Stimulated activated CD8-positive, alpha-beta memory T cell treated with anti-CD3 and anti-CD28 coated beads, Interleukin-15, amount 100 ng/mL, for 24 hours (primary cell): ENCODE data around the gene UPF2.

Experiments
- DNase-seq: peaks from one replicate; pipeline ENCODE4 v3.0.0-alpha.2; 2020; ENCODE audit warnings: low read depth

Gene UPF2

DNA sequence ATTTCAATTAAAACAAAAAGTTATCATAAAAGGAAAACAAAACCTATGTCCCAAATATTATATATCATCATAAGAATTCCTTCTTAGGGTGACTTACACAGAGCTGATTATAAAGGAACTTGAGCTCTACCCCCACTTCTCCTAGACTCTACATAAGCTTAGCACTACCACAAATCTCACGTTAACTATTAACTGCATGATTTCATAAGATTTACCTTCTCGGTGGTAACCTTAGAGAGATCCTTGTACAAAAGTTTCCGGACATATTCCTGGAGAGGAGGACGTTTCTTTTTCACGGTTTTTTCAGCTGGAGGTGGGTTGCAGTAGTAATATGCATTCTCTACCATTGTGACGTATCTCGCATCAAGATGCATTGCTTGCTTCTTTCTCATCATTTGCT, 83.7 kb downstream of the UPF2 start:
- DNase-seq: no peak

DNA sequence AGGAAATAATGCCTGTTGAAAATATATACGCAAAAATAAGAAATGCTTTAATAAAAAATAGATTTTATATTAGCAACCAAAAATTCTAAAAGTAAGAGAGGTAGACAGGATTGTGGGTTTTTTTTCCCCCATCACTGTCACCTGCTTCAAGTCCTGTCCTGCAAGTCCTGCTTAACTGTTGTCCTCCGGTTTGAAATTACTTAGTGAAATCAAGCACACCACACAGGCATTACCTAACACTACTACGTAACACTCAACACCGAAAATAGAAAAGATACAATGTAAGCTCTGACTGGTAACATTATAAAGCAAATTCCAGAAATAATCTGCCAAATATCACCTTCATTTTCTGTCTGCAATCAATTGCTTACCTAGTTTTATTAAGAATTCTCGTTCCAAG, 90.9 kb downstream of the UPF2 start:
- DNase-seq: no peak

DNA sequence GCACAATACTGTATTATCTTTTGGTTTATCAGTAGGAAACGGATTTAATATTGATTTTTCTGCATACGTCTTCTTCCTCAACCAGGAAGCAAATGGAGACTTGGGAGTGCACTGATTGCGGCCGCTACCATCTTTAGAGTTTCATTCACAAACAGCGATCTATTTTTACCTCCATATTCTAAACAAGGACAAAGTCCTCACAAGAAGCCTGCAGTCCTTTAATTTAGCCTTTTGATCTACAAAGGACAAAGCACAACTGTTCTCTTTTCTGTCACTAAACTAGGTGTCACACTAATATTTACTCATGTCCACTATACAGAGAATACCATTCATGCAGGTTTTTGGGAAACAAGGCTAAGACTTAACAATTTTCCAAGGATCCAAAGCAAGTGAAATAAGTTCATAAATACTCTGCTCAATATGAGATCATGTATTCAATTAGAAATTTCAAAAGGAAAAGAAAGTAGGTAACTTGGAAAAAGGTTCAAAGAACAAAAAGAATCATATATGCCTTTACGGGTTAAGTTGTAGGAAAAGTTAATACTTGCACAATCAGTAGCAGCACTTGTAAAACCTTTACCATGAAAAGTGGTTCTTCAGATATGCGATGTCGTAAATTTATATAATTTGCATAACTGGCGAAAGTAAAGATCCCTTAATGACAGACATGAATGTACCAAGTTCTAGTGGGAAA, 92.1 kb downstream of the UPF2 start:
- no peak for DNase-seq

DNA sequence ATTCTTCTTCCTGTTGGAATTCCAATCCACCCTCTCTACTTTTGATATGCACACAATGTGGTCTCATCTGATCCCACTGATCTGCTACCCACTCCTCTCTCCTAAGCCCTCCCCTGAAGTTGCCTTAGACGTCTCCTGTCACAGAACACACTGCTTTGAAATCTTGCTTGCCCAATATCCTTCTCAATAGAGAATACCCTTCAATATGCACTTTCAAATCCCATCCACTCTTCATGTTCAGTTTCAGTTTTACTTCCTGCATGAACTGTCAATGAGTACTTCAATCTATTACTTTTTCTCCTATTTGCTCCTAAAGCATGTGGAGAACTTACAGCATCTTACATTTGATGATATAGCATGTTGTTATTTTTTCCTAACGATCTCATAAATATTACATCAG, 93.5 kb downstream of the UPF2 start:
- DNase-seq: no peak

DNA sequence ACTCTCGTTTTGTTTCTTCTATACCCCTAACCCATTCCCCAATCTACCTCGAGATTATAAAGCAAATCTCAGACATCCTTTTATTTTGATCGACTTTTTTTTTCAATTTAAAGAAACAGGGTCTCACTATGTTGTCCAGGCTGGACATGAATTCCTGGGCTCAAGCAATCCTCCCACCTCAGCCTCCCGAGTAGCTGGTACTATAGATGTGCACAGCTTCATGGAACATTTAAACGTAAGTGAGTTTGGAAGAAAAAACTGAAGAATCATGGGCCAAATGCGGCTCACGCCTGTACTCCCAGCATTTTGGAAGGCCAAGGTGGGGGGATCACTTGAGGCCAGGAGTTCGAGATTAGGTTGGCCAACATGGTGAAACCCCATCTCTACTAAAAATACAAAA, 96.0 kb downstream of the UPF2 start:
- no peak for DNase-seq

DNA sequence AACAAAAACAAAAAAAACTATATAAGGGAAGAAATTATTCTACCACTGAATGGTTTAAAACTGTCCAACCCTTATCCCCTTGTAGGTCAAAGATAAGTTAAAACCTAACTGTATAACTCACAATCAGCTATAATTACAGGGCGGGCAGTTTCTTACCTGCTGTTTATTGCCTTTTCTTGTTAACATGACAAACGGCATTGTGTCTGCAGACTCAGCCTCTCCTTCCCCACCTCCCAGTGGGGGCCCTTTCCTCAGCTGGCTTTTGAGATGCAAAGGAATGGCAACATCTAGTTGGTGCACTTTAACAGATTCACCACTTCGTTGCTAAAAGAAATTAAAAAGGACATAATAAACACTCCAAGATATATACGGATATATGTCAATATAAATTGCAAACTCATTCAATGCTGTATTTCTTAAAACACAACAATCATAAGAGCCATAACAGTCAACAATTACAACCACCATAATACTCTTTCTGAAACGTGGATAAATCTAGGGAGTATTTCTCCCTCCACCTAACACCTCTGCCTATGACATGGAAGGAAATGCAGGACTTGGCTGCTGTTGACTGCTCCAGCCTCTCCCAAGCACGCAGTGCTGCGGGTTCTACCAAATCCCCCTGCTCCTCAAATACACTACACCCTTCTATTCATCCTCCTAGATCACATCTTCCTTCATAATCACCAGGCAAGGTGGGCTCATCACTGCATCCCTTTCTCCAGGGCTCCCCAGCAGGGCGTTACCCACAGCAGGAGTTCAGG, 106.0 kb downstream of the UPF2 start:
- DNase-seq: no peak

DNA sequence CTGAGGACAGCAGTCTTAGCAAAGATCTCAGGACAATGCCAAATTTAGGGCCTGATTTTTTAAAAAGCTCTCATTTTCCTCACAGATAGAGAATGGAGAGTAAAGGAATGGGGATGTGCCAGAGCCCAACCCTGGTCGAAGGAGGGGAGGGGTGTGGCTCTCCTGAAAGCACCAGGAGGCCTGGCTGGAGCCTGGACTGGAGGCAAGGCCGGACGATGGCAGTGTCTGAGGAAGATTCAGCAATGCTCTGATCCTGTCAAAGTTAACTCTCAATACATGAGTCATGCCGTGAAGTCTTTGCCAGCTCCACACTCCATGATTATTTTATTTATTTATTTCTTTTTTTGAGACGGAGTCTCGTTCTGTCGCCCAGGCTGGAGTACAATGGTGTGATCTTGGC, 108.3 kb downstream of the UPF2 start:
- no peak for DNase-seq

DNA sequence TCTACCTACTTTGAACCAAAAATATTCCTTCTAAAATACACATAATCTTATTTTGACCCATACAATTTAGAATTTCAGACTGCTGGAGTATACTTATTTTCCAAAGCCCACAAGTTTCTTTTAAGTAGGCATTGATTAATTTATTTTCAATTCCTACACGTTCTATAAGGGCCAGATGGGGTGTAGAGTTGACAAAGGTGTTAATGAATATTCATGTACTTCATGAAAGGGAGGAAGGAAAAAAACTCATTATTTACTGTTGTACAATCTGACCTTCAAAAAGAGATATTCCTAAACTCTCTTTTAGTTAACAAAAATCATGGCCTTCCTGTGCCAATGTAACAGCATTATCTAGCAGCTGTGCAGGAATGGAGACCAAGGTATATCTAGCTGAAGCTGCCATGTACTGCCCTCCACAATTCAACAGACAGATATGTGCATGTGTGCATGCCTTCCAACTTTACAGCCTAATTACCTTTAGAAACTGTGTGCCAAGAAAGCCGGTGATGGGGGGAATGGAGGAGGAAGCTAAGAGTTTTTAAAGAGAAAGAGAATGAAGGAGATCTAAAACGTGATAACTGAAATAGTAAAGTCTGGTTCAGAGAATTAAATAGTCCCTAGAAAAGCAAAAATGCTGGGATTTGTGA, 108.9 kb downstream of the UPF2 start:
- no peak for DNase-seq

DNA sequence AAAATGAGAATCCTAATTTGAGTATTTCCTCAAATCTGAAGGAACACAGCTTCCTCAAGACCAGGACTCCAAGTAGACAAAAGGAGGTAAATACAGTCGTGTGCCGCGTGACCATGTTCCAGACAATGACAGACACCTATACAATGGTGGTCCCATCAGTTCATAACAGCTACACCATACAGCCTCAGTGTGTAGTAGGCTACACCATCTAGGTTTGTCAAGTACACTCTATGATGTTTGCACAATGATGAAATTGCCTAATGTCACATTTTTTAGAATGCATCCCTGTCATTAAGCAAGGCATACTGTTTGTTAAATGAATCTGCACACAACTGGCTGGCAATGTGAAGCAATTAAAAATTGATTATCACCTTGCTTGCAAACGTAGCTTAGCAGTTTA, 111.6 kb downstream of the UPF2 start:
- DNase-seq: no peak

DNA sequence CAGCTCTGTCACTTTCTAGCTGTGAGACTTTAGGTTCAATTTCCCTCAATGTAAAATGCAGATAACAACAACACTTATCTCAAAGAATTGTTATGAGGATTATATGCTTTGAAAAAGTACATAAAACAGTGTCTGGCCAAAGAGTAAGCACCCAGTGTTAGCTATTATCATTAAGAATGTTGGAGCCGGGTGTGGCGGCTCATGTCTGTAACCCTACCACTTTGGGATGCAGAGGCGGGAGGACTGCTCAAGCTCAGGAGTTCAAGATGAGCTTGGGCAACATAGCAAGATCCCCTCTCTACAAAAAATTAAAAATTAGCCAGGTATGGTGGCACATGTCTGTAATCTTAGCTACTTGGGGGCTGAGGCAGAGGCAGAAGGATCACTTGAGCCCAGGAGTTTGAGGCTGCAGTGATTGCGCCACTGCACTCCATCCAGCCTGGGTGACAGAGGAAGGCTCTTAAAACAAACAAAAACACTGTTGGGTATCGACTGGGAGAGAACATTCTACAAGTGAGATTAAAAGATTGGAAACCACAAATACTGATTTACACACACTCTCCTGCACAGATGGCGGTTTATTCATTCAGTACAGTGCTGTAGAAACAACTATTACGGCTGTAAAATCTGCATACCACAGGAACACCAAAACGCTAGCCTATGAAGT, 112.2 kb downstream of the UPF2 start:
- no peak for DNase-seq

DNA sequence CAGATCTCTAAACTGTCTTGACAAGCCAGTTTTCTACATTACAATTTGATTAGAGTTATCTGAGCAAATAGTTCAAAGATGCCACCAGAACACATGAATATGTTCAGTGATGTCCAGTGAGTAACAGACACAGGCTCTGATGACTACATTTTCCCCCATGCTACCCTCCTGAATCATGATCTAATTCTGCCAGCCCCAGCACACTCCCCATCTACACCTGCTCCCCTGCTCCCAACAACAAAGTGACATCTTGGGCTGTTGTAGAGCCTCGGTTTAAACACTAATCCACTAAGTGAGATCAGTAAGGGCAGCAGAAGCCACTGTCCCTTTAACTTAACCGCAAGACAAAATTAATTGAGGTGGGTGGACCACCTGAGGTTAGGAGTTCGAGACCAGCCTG, 114.9 kb downstream of the UPF2 start:
- no peak for DNase-seq

DNA sequence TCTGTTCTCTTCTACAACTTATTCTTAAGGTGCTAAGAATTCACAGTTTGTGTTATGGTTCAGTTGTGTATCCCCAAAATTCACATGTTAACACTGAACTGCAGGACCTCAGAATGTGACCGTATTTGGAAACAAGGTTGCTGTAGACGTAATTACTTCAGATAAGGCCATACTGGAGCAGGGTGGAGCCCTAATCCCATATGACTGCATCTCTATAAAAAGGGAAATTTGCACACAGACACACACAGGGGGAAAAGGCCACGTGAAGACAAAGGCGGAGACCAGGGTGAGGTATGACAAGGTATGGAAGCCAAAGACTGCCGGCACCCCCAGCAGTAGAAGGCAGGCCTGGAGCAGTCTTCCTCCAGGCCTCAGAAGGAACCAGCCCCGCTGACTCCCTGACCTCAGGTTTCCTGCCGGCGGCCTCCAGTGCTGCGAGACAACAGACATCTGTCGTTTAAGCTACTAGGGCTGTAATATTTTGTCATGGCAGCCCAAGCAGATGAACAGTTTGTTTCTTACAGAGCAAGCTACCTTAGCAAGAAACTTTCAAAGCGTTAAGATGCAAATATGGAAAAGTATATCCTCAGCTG, 120.7 kb downstream of the UPF2 start:
- no peak for DNase-seq

DNA sequence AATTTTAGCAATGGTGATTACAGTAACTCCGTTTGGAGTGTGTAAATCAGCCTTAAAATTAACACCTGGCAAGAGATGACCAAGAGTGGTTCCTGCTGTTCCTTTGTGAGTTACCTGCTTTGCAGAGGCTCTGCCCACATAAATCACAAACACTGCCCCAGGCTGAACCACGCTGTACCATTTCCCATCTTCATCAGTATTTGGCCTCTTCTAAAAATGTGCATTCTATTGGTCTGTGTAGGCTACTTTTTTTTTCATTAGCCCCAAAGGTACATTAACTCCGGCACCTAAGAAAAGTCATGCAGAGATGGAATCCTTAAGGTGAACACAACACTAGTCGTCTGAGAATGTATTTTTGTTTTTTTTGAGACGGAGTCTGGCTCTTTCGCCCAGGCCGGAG, 123.3 kb downstream of the UPF2 start:
- no peak for DNase-seq

DNA sequence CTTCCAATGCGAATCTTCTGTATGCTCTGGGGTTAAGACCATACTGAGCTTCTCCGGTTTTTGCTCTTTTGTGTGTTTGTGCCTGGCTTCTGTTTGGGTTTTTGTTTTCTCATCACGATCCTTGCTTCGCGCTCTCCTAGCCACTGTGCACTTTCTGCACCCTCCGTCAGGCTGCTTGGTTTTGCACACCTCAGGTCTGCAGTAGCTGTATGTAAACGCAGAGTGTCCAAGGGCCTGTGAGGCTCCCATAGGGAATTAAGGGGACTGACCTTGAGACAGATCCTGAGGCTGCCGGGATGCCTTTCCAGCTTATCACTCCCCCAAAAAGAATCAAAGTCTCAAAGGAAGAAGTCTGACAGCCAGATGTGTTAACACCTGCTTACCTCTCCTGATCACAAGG, 124.2 kb downstream of the UPF2 start:
- no peak for DNase-seq

DNA sequence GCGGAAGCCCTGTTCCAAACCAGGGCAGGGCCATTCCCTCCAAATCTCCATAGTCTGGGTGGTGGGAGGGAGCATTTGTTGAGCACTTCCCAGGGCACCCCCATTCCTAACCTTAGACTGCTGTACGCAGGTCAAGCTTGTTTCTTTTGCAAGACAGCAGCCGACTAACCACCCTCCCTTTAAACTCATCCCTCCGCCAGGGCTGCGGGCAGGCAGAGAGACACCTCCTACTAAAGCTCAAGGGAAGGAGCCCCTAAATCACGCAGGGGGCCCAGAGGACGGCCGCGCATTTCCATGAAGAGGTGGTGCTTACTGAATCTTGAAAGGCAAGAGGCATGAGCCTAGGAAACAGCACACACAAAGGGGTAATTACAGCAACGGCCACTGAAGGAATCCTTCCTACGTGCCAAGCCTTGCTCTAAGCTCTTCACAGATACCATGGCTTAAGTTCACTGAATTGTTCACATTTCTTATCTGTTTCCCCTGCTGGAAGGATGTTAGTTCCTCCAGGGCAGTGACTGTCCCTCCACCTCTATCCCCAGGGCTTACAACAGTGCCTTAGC, 129.4 kb downstream of the UPF2 start:
- DNase-seq: no peak

DNA sequence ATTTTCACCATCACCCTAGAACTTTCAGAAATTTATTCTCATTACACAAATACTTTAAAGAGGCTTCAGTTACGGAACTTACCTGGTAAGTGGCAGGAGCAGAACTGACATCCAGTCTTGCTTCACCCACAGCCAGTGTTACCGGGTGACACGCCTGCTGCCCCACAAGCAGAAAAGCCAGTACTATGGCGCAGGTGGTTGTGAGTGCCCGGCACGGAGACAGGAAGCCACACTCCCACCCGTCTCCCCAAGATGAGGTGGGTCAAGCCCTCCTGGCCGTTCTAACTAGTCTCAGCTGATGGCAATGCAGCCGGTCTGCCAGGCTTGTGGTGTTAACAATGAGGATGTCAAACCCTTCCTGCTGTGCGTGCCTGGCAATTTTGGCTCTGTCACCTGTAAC, 132.5 kb downstream of the UPF2 start:
- DNase-seq: no peak

DNA sequence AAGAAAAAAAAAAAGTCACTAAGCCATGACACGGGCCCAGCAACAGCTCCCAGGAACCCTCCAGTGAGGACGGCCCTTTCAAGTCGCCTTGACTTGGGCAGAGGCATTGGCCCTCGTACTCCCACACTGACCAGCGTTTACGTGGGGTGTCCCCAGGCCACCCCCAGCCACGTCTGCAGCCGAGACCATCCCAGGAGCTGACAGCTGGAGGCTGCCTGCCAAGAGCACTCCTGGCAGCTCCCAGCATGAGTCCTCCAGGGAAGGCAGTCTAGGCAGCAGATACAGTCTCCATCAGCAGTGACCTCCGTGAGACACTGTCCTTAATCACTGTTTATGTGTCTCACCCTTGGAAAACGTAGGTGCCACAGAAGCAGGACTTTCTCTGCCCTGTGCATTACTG, 133.0 kb downstream of the UPF2 start:
- DNase-seq: no peak

DNA sequence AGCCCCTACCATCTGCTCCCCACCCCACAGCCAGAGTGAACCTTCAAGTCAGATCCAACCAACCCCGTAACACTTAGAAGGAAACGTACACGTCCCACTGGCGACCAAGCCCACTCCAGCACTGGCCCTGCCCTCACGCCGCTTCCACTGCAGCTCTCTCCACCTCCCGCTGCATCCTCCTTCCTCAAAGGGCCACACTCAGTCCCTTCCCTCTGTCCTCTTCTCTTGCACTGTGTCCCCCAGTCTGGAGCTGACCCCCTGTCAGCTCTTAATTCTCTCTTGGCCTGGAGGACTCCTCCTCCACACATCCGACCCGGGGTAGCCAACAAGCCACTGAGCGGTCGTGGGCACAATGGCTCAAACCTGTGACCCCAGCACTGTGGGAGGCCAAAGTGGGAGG, 133.6 kb downstream of the UPF2 start:
- DNase-seq: no peak

DNA sequence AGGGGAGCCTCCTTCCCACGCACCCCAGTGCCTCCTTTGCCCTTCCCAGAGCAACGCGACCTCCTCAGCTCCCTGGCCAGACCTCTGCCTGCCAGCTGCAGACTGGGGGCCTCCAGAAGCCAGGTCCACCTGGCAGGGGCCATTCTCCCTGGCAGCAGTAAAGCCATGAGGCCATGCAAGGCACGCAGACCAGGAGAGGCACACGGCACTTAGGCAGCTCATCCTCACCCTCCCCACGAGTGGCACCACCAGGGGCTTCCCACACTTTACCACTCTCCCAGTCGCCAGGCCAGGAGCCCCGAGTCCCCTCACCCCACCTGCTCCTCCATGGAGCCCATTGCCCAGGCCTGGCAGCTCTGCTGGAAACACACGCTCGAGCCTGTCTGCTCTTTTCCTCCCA, 134.1 kb downstream of the UPF2 start:
- DNase-seq: no peak

DNA sequence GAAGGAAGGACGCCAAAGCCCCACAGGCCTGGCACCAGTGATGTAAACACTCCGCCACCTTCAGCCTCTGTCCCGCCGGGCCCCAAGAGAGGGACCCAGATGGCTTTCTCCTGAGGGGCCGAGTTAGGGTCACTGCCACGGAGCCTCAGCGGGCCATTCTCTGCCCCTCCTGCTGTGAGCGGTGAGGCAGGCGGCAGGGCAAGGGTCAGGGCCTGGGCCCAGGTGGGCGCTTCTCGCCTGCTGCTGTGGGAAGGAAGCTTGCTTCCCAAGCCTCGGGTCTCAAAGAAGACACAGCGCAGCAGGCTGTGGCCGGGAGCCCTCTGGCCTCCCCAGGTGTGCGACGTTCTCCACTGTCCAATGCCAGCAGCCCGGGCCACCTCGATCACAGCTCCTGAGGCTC, 134.7 kb downstream of the UPF2 start:
- no peak for DNase-seq

DNA sequence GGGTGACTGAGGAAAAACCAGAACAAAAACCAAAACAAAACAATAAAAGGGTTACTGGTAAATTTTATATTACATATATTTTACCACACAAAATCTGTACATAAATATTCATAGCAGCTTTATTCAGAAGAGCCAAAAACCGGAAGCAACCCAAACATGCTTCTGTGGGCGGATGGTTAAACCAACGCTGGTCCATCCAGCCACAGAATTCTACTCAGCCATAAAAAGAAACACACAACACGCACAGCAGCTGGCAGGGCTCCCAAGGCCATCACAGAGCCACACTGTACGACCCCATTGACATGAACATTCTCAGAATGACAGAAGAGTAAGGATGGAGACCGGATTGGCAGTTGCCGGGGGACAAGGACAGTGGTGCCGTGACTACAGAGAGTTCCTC, 135.9 kb downstream of the UPF2 start:
- no peak for DNase-seq

DNA sequence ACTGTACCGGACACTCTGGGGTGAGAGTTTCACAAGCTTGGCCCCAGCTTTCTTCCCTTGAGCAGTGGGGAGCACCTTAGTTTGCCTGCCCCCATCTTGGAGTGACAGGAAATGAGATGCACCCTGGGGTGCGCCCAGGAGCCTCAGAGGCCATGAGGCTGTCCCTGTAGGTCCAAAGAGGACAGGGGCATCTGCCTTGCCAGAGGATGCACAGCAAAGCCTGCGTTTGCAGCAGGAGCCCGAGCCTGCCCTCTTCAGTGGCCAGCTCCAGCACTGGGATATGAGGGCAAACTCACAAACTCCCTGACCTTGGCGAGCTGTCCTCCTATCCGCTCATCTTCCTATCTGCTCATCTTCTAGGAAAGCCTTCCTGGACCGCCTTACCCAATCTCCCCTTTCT, 140.0 kb downstream of the UPF2 start:
- no peak for DNase-seq
